ENCODE results near the gene DDX41.

DNA sequence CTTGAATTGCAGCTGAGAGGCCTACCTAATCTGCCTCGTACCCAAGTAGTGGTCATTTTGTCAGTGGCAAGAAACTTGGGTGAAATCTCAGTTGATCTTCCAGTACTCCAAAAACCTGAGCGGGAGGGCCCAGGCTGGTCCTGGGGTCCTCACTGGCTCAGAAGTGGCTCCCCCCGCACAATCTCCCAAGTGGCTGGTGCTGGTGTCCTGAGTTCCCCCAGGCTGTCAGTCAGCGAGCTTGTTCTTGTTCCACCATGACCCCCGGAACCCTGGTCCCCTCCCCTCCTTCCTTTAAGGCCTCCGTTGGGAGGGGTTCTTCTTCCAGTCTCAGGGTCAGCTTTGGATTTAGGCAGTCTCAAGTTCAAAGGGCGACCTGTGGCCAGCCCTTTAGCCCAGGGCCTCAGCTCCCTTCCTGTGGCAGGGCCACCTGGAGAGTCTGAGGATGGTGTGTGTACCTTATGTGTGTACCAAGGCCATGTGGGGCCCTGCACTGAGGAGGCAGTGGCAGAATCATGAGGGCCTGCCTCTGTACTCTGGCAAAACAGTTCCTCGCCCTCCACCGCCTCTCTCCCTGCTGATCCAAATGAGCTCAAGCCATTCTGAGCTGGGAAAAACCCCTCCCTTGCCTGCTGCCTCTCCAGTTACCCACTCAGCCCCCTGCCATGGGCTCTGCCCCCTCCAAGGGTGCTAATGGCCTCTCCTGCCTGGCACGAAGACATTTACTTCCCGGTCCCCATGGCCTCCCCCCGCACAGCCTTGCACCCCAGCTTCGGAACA lies 38.9 kb downstream of the DDX41 start:
- TF ChIP-seq, protein P1, sequence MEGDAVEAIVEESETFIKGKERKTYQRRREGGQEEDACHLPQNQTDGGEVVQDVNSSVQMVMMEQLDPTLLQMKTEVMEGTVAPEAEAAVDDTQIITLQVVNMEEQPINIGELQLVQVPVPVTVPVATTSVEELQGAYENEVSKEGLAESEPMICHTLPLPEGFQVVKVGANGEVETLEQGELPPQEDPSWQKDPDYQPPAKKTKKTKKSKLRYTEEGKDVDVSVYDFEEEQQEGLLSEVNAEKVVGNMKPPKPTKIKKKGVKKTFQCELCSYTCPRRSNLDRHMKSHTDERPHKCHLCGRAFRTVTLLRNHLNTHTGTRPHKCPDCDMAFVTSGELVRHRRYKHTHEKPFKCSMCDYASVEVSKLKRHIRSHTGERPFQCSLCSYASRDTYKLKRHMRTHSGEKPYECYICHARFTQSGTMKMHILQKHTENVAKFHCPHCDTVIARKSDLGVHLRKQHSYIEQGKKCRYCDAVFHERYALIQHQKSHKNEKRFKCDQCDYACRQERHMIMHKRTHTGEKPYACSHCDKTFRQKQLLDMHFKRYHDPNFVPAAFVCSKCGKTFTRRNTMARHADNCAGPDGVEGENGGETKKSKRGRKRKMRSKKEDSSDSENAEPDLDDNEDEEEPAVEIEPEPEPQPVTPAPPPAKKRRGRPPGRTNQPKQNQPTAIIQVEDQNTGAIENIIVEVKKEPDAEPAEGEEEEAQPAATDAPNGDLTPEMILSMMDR (IDR thresholded peaks at IDR 0.05): no peak
- TF ChIP-seq POLR2A (IDR thresholded peaks at IDR 0.05): no peak
